Head of caudate nucleus (tissue), 42 donors: ENCODE results near the gene SORCS2.
"Not testable (repeated sequence)": the region's sequence is repeated elsewhere in the genome, so short reads cannot be mapped to it uniquely, and the experiment has no call there.

Source experiments
- DNase-seq, 42 donors: peaks; one replicate each; pipeline versions ENCODE4 v3.0.0 to v3.0.0-alpha.2; 2020 to 2021; ENCODE audit warnings: mixed read lengths in 7 of 42
- intact Hi-C: fragments of 100-400 bp; cut with DNase I; formaldehyde crosslinking; loops from one replicate; pipeline ENCODE4 v1.15.0; 2022

Gene SORCS2

DNA sequence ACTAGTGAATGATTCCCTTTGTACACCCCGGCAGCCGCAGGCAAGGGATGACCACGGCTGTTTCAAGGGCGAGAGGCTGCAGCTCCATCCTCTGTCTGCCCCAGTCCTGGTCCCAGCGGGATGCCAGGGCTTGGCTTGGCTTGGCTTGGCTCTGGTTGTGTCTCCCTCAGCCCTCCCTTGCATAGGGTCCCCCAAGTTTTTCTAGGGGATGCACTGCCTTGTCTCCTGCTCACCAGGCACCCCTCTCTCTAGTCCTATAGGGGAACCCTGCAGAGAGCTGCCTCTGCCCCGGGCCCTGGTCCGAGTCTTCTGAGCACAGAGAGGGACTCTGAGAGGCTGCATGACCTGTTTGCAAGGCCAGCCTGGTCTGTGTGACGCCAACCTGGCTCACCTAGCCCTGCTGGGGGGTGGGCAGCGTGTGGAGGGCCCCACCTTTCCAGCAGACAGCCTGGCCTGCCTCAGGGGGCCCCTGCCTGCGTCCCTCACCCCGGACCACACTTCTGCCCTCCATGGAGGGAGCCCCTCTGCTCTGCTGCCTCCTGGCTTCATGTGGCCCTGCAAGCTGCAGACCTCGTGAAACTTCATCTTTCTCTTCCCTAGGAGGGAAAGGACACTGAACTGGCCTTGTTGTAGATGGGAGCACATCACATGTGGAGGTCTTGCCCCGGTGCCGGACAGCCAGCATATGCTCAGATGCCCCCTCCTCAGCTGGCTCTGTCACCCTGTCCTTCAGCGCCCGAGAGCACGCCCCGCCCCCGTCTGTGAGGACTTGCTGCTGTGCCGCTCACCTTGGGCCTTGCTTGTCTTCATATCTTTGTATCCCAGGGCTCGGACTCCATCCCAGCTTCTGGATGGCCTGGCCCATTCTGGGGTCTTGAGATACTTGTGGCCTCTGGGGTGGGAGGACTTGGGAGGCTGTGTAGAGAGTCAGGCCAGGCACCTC is 16.4 kb downstream of the SORCS2 start:
- DNase-seq, result no peak
- intact Hi-C loops, result no loop called here

- intact Hi-C loops, result no loop called here
- DNase-seq, result no peak
These were observed 17.4 kb downstream of the SORCS2 start for GRCh38 chr4:7209699-7210098.

- intact Hi-C loops, result no loop called here
These were observed 18.5 kb downstream of the SORCS2 start for GRCh38 chr4:7210824-7211223.

GRCh38 chr4:7212101-7212674 is 19.9 kb downstream of the SORCS2 start:
- intact Hi-C loops, result no loop called here
- no peak for DNase-seq

More at GRCh38 chr4:7210824-7211223, 18.5 kb downstream of the SORCS2 start:
- no peak for DNase-seq

- no peak for DNase-seq
- intact Hi-C loops, result no loop called here
These were observed 20.6 kb downstream of the SORCS2 start for GRCh38 chr4:7212921-7213320.

- DNase-seq, result no peak
- intact Hi-C loops, result no loop called here
These were observed 21.5 kb downstream of the SORCS2 start for GRCh38 chr4:7213807-7214206.

DNA sequence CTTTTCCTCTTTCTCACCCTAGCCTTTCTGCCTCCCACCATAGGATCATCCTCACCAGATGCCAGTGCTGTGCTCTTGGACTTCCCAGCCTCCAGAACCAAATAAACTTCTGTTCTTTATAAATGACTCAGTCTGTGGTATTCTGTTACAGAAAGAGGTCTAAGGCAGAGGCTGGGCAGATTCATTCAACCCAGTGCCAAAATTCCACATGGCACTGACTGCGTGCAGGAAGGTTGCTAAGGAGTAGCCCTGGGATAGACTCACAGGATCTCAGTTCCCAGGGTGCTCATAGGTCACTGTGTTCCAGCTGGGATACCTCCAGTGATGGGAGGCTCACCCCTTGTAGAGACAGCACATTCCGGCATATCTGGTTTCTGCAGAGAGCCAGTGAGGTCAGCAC is 22.0 kb downstream of the SORCS2 start:
- DNase-seq, result no peak
- intact Hi-C loops, result no loop called here

- intact Hi-C loops, DNase-seq: not testable (repeated sequence)
These were observed 22.8 kb downstream of the SORCS2 start for GRCh38 chr4:7215187-7215586.

GRCh38 chr4:7217039-7217438 is 24.7 kb downstream of the SORCS2 start:
- DNase-seq, result no peak
- intact Hi-C loops, result no loop called here

- intact Hi-C loops, result no loop called here
- DNase-seq, result no peak
These were observed 25.4 kb downstream of the SORCS2 start for GRCh38 chr4:7217474-7218321.

DNA sequence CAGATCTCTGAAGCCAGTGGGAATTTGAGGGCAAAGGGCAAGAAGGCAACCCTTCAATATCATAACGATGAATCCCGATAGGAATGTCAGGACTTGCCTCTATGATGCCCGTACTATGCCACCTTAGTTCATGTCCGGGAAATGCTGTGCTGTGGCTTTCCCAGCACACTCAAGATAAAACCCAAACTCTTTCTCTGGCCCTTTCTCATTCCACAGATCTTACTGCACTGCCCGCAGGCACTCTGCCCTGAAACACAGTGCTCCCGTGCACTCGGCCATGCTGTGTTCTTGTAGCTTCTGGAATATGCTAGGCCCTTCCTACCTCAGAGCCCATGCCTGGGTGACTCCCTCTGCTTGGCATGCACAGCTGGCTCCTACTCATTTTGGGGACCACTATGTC is 26.3 kb downstream of the SORCS2 start:
- no peak for DNase-seq
- intact Hi-C loops, result no loop called here

- no peak for DNase-seq
- intact Hi-C loops, result no loop called here
These were observed 30.2 kb downstream of the SORCS2 start for GRCh38 chr4:7222521-7222920.

GRCh38 chr4:7223541-7223940 is 31.2 kb downstream of the SORCS2 start:
- no peak for DNase-seq
- intact Hi-C loops, result no loop called here

DNA sequence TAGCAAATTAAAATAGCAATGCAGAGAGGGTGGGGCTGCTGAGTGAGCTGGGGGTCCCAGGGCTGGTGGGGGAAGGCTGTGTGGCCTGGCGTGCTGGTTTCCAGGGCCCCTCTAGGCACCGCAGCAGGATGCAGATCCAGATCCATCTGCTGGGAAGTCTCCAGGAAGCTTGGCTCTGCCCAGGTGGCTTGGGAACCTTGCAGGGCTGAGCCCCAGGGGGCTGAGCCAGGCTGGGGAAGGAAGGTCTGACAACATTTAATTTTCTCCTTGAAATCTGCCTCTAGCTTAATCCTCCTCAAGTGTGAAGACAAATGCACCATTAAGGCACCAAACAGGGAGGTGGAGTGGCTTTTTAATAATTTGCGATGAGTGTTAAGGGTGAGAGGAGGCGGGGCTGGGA is 31.7 kb downstream of the SORCS2 start:
- intact Hi-C loops, result no loop called here
- no peak for DNase-seq

DNA sequence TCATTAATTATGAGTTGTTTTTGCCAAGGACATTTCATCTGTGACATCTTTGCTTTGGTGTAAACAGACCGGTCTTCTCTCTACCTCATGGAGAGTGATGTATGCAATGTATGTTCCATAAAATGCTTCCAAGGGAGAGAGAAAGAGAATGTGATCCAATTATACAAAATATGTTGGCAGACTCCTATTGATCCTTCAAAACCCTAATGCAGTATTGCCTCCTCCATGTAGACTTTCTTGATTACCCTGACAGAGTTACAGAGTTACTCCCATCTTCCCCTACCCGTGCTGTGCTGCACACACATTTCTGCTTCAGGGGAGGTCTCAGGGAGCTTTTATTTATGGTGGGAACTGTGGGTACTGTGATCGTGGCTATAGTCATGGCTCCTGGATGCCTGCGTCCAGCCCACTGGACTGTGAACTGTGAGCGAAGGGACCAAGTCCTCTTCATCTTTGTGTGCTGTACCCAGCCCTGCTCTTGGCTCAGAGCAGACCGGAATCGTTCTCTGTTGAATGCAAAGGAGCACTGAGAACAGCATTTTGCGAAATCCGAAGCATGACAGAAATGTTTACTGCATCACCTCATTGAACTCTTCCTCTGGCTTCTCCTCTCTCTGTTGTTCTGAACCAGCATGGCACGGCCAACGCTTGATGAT is 32.7 kb downstream of the SORCS2 start:
- intact Hi-C loops, result no loop called here
- DNase-seq, result no peak

- DNase-seq, result no peak
- intact Hi-C loops, result no loop called here
These were observed 34.1 kb downstream of the SORCS2 start for GRCh38 chr4:7226439-7226838.

DNA sequence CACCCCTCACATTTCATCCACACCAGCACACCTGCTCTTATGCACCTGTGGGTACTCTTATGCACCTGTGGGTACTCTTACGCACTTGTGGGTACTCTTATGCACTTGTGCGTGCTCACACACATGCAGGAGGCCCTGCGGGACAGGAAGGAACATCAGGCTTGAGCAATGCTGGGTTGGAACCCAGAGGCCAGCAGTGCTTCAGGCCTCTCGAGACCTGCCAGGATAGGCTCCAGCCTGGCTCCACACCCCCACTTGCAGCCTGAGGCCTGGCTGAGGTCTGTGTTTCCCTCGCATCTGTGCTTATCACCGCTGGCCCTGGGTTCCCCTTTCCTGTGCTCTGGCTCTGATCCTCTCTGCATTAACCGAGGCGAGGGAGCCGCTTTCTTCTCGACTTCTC is 34.7 kb downstream of the SORCS2 start:
- intact Hi-C loops, result no loop called here
- DNase-seq, result no peak

- DNase-seq, result no peak
- intact Hi-C loops, result no loop called here
These were observed 36.4 kb downstream of the SORCS2 start for GRCh38 chr4:7228734-7229133.

- intact Hi-C loops, result no loop called here
These were observed 39.8 kb downstream of the SORCS2 start for GRCh38 chr4:7232061-7232650.

More at GRCh38 chr4:7232061-7232650, 39.8 kb downstream of the SORCS2 start:
- DNase-seq, result peak in 2 of 42 donors; percentile 11 to 25
